ENCODE measurements around the gene ROMO1.
"Not testable (repeated sequence)": the region's sequence is repeated elsewhere in the genome, so short reads cannot be mapped to it uniquely, and the experiment has no call there.

The ROMO1 gene

GRCh38 chr20:35731862-35732643 is 32.8 kb downstream of the ROMO1 start:
- DNase-seq = no peak

- no peak for DNase-seq
These were observed 33.4 kb downstream of the ROMO1 start for GRCh38 chr20:35732644-35732982.

- DNase-seq = no peak
These were observed 35.2 kb downstream of the ROMO1 start for GRCh38 chr20:35734374-35734773.

- no peak for DNase-seq
These were observed 35.8 kb downstream of the ROMO1 start for GRCh38 chr20:35734777-35735649.

GRCh38 chr20:35735826-35736470 is 36.7 kb downstream of the ROMO1 start:
- no peak for DNase-seq

- DNase-seq = no peak
These were observed 38.7 kb downstream of the ROMO1 start for GRCh38 chr20:35737865-35738333.

- no peak for DNase-seq
These were observed 39.4 kb downstream of the ROMO1 start for GRCh38 chr20:35738410-35739179.

- no peak for DNase-seq
These were observed 40.3 kb downstream of the ROMO1 start for GRCh38 chr20:35739294-35740163.

GRCh38 chr20:35741892-35742740 is 42.9 kb downstream of the ROMO1 start, which contains the start of gene RBM39:
Gene RBM39 (minus strand): TSS chr20:35742260. CDS start chr20:35740874, 1,386 bp downstream.
- peak; percentile 99 for DNase-seq

GRCh38 chr20:35742741-35743523 is 43.7 kb downstream of the ROMO1 start:
- DNase-seq = no peak

- peak; percentile 51 for DNase-seq
These were observed 44.7 kb downstream of the ROMO1 start for GRCh38 chr20:35743693-35744491.

- DNase-seq = not testable (repeated sequence)
These were observed 45.3 kb downstream of the ROMO1 start for GRCh38 chr20:35744492-35744841.

All from stimulated activated CD8-positive, alpha-beta memory T cell treated with anti-CD3 and anti-CD28 coated beads, Interleukin-4, amount 100 ng/mL, for 48 hours (primary cell).